HG02884 (cell line): ENCODE data around the gene ZNF418.

ENCODE experiments used
- ATAC-seq: cut with Tn5 transposase; IDR thresholded peaks from one replicate; pipeline ENCODE4 v1.9.1; 2021; ENCODE audit warnings: mild to moderate bottlenecking, moderate library complexity; ENCODE audit not compliant: unreplicated experiment

Gene ZNF418

GRCh38 chr19:57934820-57935665 is at the start of gene ZNF418:
TSS of gene ZNF418 (minus strand) at chr19:57935402. CDS start at chr19:57933822, 1,580 bp downstream.
- no peak for ATAC-seq

DNA sequence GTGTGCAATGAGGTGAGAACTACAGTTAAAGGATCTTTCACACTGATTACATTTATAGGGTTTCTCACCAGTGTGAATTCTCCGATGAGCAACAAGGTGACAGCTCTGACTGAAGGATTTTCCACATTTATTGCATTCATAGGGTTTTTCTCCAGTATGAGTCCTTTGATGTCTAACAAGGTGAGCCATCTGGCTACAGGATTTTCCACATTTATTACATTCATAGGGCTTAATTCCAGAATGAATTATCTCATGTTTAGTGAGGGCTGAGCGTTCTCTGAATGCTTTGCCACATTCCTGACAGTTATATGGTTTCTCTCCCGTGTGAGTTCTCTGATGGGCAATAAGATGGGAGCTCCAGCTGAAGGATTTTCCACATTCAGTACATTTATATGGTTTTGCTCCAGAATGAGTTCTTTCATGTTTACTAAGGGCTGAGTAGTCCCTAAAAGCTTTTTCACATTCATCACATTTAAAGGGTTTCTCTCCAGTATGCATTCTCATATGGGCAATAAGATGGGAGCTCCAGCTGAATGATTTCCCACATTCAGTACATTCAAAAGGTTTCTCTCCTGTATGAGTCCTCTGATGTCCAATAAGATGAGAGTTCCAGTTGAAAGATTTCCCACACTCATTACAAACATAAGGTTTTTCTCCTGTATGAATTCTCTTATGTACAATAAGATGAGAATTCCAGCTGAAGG is 43.5 kb upstream of the ZNF418 start:
- no peak for ATAC-seq

GRCh38 chr19:57974434-57974833 is 39.2 kb upstream of the ZNF418 start, which contains the start of gene C19orf18:
TSS of gene C19orf18 (minus strand) at chr19:57974534. CDS start at chr19:57974432, 102 bp downstream.
- ATAC-seq = no peak

DNA sequence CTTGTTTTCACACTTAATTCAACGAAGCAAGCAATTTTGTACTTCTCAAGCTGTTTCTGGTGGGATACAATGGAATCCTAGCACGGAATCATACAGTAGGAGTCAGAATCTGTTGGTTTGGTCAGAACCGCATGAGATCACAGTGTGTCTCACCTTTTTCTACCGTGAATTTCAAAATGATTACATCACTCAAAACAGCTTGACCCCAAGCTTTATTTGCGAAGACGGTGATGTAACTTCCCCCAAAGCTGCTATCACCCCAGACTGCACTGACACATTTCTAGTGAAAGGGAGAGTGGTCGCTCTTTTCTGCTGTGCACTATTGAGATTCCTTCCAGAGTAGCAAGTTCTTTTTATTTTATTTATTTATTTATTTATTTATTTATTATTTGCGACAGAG is 29.6 kb upstream of the ZNF418 start:
- no peak for ATAC-seq

- no peak for ATAC-seq
These were observed 26.6 kb upstream of the ZNF418 start for GRCh38 chr19:57961785-57962184.

GRCh38 chr19:57954996-57955395 is 19.8 kb upstream of the ZNF418 start:
- no peak for ATAC-seq

DNA sequence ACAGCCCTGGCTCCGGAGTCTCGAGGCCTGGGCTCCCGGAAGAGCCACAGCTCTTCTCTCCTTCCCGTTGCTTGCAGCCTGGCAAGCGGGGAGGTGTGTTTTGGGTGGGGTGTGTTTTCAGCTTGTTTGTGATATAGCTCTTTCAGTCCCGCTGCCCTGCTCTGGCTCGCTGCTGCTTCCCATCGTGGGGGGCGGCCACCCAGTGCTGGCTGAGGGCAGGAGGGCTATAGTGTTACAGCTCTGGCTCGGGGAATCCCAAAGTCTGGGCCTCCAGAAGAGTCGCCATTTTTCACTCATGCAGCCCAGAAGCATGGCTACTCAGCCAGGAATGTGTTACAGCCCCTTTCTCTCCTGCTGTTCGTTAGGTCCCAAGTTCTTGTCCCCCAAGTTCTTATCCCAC is 14.5 kb upstream of the ZNF418 start:
- no peak for ATAC-seq

DNA sequence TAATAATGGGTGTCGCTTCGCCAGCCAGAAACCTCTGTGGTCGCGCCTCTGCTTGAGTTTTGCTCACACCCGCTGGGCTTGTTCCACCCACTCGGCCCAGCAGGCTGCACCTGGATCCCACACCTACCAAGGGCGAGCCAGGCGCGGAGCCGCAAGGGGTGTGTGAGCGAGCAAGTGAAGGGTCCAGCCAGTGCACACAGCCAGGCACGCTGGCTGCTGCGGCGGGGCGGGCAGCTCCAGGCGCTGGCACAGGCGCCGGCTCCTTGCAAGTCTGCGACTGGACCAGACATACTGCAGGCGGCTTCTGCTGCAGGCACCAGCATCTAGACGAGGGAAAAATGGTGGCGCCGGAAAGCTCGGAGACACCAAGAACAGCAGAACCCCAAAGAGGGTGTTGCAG is 14.1 kb upstream of the ZNF418 start:
- no peak for ATAC-seq

- peak; percentile 90 for ATAC-seq
These were observed 12.4 kb upstream of the ZNF418 start, which contains the start of gene ZNF256 for GRCh38 chr19:57947419-57948134. TSS of gene ZNF256 (minus strand) at chr19:57947706. CDS start at chr19:57947474, 232 bp downstream.

GRCh38 chr19:57947088-57947418 is 11.9 kb upstream of the ZNF418 start:
- no peak for ATAC-seq

DNA sequence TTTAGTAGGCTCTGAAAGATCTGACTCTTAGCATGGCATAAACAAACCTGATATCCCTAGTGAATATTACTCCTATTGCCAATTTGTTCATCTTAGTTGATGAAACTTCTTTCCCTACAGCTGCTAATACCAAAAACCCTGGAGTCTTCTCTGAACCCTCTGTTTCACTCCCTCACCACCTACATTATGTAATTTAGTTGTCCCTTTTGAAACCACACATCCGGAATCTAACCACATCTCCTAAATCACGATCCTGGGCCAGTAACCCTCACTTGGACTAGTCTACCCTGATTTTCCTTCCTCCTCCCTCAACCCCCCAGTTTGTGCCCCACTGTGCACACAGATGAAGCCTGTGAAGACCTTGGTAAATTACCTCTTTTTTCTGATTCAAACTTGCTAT is 11.1 kb upstream of the ZNF418 start:
- no peak for ATAC-seq

- ATAC-seq = no peak
These were observed 6.4 kb upstream of the ZNF418 start for GRCh38 chr19:57941593-57941992.

DNA sequence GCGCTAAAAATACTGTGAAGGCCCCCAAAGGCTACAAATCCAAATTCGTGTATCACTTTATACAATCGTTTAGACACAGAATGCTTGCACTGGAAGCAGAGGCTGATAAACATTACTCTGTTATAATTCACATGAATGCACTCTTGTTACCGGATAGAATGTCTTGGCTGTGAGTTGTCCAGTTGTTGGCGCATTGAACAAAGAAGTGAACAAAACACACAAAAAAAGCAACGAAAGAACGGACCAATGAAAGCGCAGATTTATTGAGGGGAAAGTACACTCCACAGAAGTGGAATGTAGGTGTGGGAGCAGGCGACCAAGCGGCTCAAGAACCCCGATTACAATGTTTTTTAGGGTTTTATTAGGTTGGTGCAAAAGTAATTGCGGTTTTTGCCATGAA is 529 bp upstream of the ZNF418 start:
- ATAC-seq = no peak

- ATAC-seq = no peak
These were observed 7.6 kb downstream of the ZNF418 start for GRCh38 chr19:57927587-57927986.

DNA sequence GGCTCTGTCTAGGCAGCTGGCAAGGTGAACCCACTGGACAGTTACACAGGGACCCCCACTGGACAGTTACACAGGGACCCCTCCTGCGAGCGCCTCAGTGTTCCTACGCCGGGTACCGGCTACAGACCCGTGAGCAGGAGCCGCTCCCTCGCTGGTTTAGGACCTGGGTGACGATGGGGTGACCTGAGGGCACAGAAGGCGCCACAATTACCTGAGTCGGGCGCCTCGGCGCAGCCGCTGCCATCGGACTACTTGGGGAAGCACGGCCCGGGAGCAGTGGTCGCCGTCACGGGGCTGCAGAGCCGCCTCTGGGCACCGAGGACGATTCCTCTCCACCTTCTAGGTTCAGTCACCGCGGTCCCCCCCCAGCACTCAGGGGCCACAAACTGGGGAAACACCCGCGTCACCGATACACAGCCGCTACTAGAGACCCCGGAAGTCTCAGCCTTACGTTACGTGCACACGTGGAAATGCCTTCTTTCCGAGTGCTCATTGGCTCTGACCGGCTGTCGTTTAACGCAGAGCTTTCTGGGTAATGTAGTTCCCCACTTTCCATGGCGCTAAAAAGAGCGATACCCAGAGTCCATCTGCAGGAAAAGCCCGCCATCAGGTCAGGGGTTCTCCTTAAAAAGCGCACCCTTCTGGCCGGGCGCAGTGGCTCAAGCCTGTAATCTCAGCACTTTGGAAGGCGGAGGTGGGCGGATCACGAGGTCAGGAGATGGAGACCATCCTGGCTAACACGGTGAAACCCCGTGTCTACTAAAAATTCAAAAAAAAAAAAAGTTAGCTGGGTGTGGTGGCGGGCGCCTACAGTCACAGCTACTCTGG is 18.8 kb downstream of the ZNF418 start, which contains the start of gene ZNF417:
ZNF417 (minus strand) TSS at position 425 of the 828 bp plus-strand sequence; CDS start at position 244, 181 bp downstream.
- ATAC-seq = peak; percentile 91

GRCh38 chr19:57914531-57914930 is 20.7 kb downstream of the ZNF418 start:
- ATAC-seq = no peak

- ATAC-seq = no peak
These were observed 27.8 kb downstream of the ZNF418 start for GRCh38 chr19:57907394-57907793.

DNA sequence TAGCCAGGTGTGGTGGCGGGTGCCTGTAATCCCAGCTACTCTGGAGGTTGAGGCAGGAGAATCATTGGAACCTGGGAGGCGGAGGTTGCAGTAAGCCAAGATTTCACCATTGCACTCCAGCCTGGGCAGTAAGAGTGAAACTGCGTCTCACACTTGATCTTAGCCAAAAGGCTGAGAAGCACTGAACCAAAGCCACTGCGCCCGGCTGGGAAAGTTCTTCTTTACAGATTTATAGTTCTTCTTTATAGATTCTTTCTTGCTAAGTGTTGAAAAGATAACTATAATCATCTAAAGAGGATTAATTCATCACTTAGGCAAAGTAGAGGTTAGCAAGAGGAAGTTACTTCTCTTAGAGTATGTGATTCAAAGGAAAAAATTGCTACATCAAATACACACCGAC is 29.9 kb downstream of the ZNF418 start:
- no peak for ATAC-seq

DNA sequence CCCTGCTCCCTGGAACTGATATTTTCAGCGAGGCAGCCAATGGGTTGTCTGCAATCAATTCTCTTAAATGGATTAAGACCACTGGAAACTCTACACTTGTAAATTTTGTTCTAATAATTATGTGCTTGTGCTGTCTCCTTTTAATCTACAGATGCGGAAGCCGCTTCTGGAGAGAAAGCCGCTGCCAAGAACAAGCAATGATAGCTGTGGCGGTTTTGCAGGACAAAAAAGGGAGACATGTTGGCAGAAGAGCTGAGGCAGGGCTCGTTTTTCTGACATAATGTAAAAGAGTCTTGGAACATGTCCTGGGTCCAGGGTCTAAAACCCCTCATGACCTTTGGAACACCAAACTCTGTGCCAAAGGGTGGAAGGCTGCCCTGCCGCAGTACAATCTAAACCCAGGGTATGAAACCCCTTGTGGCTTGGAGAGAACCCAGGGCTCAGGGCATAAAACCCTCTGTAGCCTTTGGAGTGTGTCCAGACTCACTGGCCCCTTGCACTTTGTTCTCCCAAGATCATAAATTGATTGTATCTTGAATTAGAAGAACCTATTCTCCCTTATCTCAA is 31.5 kb downstream of the ZNF418 start:
- no peak for ATAC-seq

- ATAC-seq = no peak
These were observed 34.9 kb downstream of the ZNF418 start for GRCh38 chr19:57900311-57900710.
